Left ventricle myocardium inferior (tissue), 1 donor: ENCODE data around the gene MAP1A. TPM values are rescaled to one million over a fixed set of nuclear protein-coding genes. Genes with fewer than 3 reads are reported as not detected.
"Not testable (repeated sequence)": the region's sequence is repeated elsewhere in the genome, so short reads cannot be mapped to it uniquely, and the experiment has no call there.

Experiments
- DNase-seq: peaks from one replicate; pipeline ENCODE4 v3.0.0-alpha.2; 2020
- H3K27ac ChIP-seq: fragments of 200-600 bp; replicated peaks from 2 replicates; pipeline ENCODE4 v1.8.0; 2021
- H3K27me3 ChIP-seq: fragments of 200-600 bp; 2 replicates; pipeline ENCODE4 v1.8.0; 2021; ENCODE audit warnings: low read depth
- H3K36me3 ChIP-seq: fragments of 200-600 bp; 2 replicates; pipeline ENCODE4 v1.8.0; 2021
- H3K4me1 ChIP-seq: fragments of 200-600 bp; 2 replicates; pipeline ENCODE4 v1.8.0; 2021
- H3K4me3 ChIP-seq: fragments of 200-600 bp; 2 replicates; pipeline ENCODE4 v1.8.0; 2021; ENCODE audit warnings: mild to moderate bottlenecking, moderate library complexity
- H3K9me3 ChIP-seq: fragments of 200-600 bp; replicated peaks from 2 replicates; pipeline ENCODE4 v1.8.0; 2021
- intact Hi-C: fragments of 100-400 bp; cut with micrococcal nuclease; formaldehyde crosslinking; loops from one replicate; pipeline ENCODE4 v1.11.0; 2022
- total RNA-seq: library from RNA; stranded (reverse); fragmentation: NEBNext Ultra II Directional; extraction: Animal tissue kit (Norgen Biotek cat#: 25700); gene quantifications from one replicate; pipeline ENCODE4 v1.2.1, GENCODE V29; 2021
- TF ChIP-seq, protein P1 (sequence below): fragments of 200-600 bp; IDR thresholded peaks from 2 replicates; pipeline ENCODE4 v1.8.0; 2021; ENCODE audit warnings: antibody characterized with exemption, mild to moderate bottlenecking, borderline replicate concordance
- donor health status: DM: no; HTN: yes; CAD: no; lungs with severe emphysema.

The MAP1A gene
- total RNA-seq, 1 donor from 2014 or later: 56.0 TPM

DNA sequence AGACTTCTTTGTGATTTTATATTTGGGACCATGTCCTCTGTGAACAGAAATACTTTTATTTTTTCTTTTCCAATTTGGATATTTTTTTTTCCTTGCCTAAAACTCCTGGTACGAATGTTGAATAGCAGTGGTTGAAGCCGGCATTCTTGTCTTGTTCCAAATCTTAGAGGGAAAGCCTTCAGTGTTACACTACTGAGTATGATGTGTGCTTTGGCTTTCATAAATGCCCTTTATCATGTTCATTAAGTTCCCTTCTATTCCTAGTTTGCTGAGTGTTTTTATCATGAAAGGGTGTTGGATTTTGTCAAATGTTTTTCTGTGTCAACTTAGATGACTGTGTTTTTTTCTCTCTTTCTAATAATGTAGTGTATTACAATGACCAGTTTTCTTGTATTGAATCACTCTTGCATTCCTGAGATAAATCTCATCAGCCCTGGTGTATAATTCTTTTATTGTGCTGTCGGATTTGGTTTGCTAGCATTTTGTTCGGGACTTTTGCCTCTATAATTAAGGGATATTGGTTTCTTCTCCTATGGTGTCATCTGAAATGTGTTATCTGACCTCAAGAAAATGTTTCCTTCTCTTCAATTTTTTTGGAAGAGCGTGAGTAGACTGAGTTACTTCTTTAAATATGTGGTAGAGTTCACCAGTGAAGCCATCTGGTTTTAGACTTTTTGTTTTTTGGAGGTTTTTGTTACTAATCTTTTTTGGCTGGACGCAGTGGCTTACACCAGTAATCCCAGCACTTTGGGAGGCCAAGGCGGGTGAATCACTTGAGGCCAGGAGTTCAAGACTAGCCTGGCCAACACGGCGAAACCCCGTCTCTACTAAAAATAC lies 33.3 kb downstream of the MAP1A start:
- H3K4me3 ChIP-seq: no peak overlapping the region

DNA sequence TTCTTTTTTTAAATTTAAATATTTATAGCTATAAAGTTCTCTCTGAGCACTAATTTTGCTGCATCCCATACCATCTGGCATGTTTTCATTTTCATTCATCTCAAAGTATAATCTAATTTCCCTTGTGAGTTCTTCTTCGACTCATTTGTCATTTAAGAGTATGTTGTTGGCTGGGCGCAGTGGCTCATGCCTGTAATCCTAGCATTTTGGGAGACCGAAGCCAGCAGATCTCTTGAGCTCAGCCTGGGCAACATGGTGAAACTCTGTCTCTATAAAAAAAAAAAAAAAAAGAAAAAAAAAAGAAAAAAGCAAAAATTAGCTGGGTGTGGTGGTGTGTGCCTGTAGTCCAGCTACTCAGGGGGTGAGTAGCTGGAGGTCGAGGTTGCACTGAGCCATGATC lies 34.8 kb downstream of the MAP1A start:
- H3K27ac ChIP-seq: no peak overlapping the region
- H3K36me3 ChIP-seq: peaks cover 34% of the 10 kb centered on the region
- no peak for DNase-seq
- intact Hi-C loops: no loop called here
- H3K9me3 ChIP-seq: peaks cover 7% of the 10 kb centered on the region
- H3K4me1 ChIP-seq: no peaks in the 10 kb centered on the region
- H3K4me3 ChIP-seq: no peak overlapping the region
- H3K27me3 ChIP-seq: no peaks in the 10 kb centered on the region
- TF ChIP-seq, protein P1, sequence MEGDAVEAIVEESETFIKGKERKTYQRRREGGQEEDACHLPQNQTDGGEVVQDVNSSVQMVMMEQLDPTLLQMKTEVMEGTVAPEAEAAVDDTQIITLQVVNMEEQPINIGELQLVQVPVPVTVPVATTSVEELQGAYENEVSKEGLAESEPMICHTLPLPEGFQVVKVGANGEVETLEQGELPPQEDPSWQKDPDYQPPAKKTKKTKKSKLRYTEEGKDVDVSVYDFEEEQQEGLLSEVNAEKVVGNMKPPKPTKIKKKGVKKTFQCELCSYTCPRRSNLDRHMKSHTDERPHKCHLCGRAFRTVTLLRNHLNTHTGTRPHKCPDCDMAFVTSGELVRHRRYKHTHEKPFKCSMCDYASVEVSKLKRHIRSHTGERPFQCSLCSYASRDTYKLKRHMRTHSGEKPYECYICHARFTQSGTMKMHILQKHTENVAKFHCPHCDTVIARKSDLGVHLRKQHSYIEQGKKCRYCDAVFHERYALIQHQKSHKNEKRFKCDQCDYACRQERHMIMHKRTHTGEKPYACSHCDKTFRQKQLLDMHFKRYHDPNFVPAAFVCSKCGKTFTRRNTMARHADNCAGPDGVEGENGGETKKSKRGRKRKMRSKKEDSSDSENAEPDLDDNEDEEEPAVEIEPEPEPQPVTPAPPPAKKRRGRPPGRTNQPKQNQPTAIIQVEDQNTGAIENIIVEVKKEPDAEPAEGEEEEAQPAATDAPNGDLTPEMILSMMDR: no peak

More for the DNA sequence above, 33.3 kb downstream of the MAP1A start:
- Histone ChIP-seq H3K27ac (no peak overlapping the region), H3K27me3 (no peaks in the 10 kb centered on the region), H3K9me3 (peaks cover 8% of the 10 kb centered on the region), H3K4me1 (no peaks in the 10 kb centered on the region), H3K36me3 (peaks cover 24% of the 10 kb centered on the region)
- TF ChIP-seq, protein P1: no peak
- intact Hi-C loops: no loop called here
- no peak for DNase-seq

DNA sequence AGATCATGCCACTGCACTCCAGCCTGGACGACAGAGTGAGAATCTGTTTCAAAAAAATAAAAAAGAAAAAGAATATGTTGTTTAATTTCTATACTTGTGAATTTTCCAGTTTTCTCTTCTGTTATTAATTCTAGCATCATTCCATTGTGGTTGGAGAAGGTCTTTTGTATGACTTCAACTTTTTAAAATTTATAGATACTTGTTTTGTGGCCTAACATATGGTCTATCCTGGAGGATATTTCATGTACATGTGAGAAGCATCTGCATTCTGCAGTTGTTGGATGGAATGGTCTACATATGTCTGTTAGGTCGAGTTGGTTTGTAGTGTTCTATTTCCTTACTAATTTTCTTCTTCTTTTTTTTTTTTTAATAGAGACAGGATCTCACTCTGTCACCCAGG lies 35.6 kb downstream of the MAP1A start:
- DNase-seq: no peak
- Histone ChIP-seq H3K27me3 (no peaks in the 10 kb centered on the region), H3K4me1 (no peaks in the 10 kb centered on the region), H3K36me3 (peaks cover 36% of the 10 kb centered on the region), H3K9me3 (no peaks in the 10 kb centered on the region), H3K27ac (no peak overlapping the region), H3K4me3 (no peak overlapping the region)
- TF ChIP-seq, protein P1: no peak
- intact Hi-C loops: no loop called here

DNA sequence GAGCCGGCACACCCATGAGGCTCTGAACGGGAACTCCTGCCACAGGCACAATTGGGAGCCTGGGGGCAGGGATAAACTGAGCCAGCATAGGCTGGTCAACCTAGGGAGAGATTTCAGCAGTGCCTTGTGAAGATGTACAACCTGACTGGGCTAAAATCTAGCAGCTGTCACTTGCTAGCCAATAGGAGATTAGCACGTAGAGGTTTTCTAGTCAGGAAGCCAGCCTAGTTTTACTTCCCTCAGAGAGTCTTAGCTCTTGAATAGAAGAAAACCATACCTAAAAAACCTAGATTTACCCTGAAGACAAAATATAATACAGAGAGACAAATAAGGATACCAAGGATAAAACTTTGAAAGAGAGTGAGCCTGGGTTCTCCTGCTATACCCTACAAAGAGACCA lies 45.3 kb downstream of the MAP1A start:
- intact Hi-C loops, H3K27ac ChIP-seq, H3K9me3 ChIP-seq, H3K4me3 ChIP-seq, DNase-seq, H3K27me3 ChIP-seq, H3K4me1 ChIP-seq: not testable (repeated sequence)
- H3K36me3 ChIP-seq: peaks cover 10% of the 10 kb centered on the region

DNA sequence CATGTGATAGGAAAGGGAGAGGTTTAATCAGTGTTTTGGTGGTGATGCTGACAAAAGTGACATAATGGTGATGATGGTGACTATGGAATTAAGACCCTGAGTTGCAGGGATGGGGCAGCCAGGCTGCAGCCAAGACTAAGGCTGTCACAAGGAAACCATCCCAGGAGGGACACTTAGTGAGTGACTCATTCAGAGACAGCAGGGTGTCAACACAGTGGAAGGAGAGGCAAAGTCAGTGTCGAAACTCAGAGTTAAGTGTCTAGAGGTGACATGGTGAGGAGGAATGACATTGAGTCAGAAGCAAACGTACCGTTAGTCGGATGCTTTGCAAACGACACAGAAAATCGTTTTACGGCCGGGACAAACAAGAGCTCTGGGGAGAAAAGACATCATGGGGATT lies 46.4 kb downstream of the MAP1A start:
- H3K4me1 ChIP-seq, H3K27ac ChIP-seq, H3K4me3 ChIP-seq, H3K27me3 ChIP-seq, intact Hi-C loops, H3K9me3 ChIP-seq, DNase-seq, H3K36me3 ChIP-seq: not testable (repeated sequence)

DNA sequence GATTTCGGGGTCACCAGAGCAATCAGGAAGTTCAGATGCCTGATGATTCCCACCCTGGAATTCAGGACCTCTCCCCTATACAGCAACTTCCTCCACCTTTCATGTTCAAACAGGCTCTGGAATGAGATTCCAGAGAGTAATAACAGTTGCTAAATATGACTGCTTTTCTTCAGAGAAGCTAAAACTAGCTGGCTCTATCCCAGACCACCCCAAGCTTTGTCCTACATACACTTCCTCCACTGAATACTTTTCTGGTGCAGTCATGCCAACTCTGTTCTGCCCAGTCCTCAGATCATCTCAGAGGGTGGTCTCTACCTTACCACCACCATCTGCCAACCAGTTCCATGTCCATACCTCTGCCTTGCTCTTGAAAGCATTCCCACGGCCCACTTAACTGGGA lies 49.2 kb downstream of the MAP1A start:
- H3K27me3 ChIP-seq, intact Hi-C loops, H3K27ac ChIP-seq, H3K4me3 ChIP-seq, H3K4me1 ChIP-seq, H3K36me3 ChIP-seq, DNase-seq, H3K9me3 ChIP-seq: not testable (repeated sequence)

DNA sequence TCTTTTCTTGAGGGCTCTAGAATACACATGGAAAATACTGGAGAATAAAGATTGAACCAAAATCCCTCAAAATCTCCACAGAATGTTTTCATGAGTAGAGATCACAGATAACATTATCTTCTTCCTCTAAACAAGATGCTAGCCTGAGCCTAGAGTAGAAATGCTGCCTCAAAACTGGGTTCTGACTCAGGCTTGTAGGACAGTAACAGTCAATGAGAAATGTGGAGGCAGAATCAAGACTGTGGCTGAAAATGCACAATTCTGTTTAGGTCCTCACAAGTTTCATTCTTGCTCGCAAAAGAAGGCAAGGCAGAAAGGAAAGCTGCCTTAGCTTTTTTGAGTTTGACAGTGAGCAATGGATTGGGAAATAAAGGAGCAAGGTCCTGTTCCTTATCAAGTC lies 57.2 kb downstream of the MAP1A start:
- H3K4me3 ChIP-seq, DNase-seq, H3K27ac ChIP-seq, H3K9me3 ChIP-seq, H3K27me3 ChIP-seq, H3K36me3 ChIP-seq, H3K4me1 ChIP-seq, intact Hi-C loops: not testable (repeated sequence)

Other genes starting within 250 kb of the MAP1A start
- not detected for gene TGM7, start 215.4 kb upstream of the MAP1A start, total RNA-seq
- gene LCMT2, start 187.0 kb upstream of the MAP1A start, total RNA-seq: 7.0 TPM
- 11.2 TPM for gene ZSCAN29, start 146.6 kb upstream of the MAP1A start, total RNA-seq
- 10.8 TPM for gene TUBGCP4, start 146.5 kb upstream of the MAP1A start, total RNA-seq
- gene TP53BP1, start 24.5 kb upstream of the MAP1A start, total RNA-seq: 28.6 TPM
- gene PPIP5K1, start 72.6 kb downstream of the MAP1A start, total RNA-seq: 12.8 TPM
- gene CKMT1B, start 76.4 kb downstream of the MAP1A start, total RNA-seq: not detected
- not detected for gene STRC, start 101.2 kb downstream of the MAP1A start, total RNA-seq
- 1.2 TPM for gene CATSPER2, start 131.2 kb downstream of the MAP1A start, total RNA-seq
- gene CKMT1A, start 176.3 kb downstream of the MAP1A start, total RNA-seq: not detected
- 154 TPM for gene PDIA3, start 228.8 kb downstream of the MAP1A start, total RNA-seq